ENCODE results near the gene DCANP1.

Gene DCANP1

GRCh38 chr5:135440916-135441315 is 6.2 kb downstream of the DCANP1 start:
- DNase-seq = no peak

GRCh38 chr5:135439231-135440205 is 7.6 kb downstream of the DCANP1 start:
- no peak for DNase-seq

DNA sequence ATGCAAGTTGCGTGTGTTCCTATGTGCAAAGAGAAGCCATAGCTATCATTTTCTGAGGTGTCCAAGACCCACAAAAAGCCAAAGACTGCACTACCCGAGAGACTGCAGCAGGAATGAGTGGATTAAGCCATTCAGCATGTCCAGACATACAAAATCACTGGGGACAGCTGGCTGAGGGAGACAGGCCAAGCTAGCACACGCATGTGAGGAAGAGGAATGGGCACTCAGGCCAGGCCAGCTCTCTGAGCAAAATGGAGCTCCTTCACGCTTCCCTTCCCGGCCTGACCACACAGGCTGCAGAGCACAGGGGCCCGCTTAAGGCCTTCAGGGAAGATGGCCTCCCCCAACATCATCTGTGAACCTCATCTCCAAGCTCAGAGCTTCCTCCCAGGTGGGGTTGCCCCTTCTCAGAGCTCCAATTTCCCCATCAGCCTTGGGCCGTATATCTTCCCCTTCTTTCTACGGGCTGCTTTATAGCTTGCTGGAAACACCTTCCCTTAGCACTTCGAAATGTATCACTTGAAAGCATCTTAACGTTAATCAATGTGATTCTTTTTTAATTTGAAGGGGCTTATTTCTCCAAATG is 8.4 kb downstream of the DCANP1 start:
- no peak for DNase-seq

- no peak for DNase-seq
Observed at GRCh38 chr5:135437796-135438560, 9.2 kb downstream of the DCANP1 start.

DNA sequence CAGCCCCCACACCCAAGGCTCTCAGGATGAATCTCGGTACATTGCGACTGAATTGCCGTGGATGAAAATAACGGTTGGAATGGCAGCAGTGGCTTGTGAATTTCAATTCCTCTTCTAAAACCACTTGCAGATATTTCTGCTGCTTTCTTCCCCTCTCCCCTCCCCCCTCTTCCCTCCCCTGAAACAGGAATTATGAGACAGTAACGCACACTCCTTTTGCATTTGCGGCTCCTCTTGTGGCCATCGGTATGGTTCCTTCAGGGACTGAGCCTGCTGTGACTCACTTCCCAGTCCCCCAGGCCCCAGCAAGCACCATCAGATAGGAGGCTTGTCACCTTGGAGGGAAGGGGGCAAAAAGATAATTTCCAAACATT is 9.7 kb downstream of the DCANP1 start:
- DNase-seq = no peak

GRCh38 chr5:135436951-135437418 is 10.2 kb downstream of the DCANP1 start:
- DNase-seq = no peak

- no peak for DNase-seq
Observed at GRCh38 chr5:135435467-135436330, 11.4 kb downstream of the DCANP1 start.

DNA sequence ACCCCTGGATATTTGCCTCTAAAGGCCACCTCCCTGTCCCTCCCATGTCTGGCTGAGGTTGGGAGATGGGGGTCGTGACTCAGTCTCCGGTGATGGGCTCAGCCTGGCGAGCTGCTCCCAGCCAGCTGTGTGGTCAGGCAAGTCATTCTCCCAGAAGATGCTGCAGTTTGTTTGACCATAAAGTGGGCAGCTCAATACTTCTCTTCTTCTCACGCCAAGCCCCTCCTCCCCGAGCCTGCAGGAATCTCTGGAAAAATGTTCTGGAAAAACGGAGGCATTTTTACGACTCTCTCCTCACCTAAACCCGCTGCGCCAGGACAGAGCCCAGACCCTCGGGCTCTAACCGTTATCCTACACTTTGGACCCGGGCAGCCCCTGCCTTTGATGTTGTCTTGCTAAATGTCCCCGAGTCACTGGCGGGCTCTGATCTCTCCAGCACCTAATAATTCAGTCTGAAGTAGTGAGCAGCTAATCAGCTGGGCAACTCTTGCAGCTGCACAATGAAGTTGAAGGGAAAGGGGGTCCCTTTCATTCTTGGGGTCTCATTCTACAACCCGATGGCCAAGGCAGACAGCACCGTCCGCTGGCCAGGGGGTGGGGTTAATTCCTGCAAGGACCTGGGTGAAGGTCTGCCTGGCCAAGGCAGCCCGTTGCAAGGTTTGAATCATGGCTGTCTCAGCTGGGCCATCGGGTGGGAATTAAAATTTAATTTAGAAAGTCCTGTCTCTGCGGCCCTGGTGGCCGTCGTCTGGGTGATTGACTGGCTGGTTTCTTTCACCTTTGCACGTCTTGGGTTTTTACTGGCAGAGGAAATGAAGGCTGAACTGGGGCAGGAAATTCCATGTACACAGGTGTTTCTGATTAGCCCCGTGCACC is 12.3 kb downstream of the DCANP1 start:
- DNase-seq = no peak

DNA sequence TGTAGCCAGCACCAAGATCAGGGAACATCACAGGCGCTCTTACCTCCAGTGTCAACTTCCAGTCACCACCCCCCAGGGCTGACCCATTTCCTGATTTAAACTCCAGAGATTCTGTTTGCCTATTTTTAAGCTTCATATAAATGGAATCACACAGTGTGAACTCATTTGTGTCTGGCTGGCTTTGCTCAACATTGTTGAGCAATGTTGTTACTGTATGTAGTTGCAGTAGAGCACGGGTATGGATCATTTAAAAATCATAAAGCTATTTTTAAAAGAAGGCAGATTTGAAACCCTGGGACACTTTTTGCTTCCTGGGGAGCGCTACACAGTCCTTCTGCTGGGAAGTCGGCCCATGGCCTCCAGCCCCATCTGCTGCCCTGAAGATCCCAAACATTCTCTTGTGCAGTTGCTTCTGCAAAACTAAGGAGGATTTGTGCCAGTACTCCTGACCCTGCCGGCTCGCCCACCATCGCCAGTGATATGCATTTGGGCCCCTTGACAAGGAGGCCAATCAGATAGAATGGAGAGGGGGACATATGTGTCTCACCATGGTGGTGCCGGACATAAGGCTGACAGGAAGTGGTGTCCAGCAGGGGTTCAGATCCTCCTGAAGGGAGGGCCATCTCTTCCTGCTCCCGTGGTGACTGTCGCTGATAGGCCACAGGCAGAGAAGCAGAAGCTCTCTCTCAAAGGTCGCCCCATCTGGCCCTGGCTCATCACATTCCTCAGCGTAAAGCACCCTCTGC is 13.3 kb downstream of the DCANP1 start:
- DNase-seq = no peak

DNA sequence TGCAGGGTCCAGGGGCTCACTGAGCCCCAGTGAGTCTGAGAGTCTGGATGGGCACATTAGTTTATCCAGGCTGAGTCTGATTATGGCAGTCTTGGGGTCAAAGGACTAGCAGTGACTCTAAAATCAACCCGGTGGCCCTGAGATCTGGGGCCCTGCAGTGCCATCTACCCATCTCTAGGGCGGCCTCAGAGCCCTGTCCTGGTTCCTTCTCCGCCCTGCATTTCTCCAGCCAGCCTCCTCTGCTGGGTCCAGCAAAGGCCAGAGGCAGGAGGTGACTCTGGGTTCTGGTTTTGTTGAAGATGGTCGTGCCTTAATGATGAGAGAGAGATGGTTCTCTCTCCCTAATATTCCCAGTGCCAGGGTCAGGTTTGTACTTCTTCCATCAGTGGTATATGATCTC is 15.0 kb downstream of the DCANP1 start:
- no peak for DNase-seq

GRCh38 chr5:135430135-135430437 is 17.1 kb downstream of the DCANP1 start:
- DNase-seq = no peak

- no peak for DNase-seq
Observed at GRCh38 chr5:135429301-135430134, 17.6 kb downstream of the DCANP1 start.

GRCh38 chr5:135428586-135428985 is 18.6 kb downstream of the DCANP1 start:
- no peak for DNase-seq

- DNase-seq = peak; percentile 36
Observed at GRCh38 chr5:135426102-135427082, 20.8 kb downstream of the DCANP1 start.

GRCh38 chr5:135425641-135426040 is 21.5 kb downstream of the DCANP1 start:
- no peak for DNase-seq

DNA sequence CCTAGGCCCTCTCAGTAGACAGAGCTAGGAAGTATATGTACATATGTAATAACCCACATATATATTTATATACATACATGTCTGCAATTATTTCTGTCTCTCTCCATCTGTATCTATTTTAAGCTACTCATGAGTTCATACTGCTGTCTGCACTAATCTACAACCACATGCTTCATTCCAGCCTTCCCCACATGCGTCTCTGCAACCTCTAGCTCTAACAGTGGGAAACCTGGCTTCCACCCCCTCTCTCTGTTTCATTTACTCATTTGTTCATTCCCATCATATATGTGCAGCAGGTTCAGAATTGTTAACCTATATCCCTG is 23.3 kb downstream of the DCANP1 start:
- DNase-seq = no peak

DNA sequence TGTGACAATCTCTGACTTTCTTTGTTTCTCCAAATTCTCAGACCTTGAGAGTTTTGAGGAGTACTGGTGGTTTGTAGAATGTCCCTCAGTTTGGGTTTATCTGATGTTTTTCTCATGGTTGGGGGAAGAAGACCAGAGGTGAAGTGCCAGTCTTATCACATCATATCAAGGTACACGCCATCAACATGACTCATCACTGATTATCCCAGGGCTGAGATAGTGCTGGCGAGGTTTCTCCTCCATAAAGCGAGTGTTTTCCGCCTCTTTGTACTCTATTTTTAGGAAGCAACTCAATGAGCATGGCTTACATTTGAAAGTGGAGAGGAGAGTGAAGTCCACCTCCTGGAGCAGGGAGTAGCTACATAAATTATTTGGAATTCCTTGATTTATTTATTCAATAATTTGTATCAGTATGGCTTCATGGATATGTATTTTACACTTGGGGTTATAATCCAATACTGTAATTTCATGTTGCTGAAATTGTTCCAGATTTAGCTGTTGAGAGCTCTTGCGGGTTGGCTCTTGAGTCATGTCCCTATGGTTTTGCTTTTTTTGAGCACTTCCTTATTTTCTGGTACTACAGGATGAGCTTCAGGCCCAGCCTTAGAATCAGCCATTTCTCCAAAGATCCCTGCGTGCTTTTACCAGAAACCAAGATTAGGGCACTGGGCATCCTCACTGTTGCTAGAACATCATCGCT is 23.9 kb downstream of the DCANP1 start:
- DNase-seq = no peak

- DNase-seq = no peak
Observed at GRCh38 chr5:135422419-135422818, 24.7 kb downstream of the DCANP1 start.

All from activated gamma-delta T cell treated with Interleukin-2 at 50 U/mL for 16 hours (primary cell).